ENCODE measurements around the gene RFPL1.
A peak's percentile ranks its signal among the peaks of the same experiment; 100 is the strongest.

The RFPL1 gene

DNA sequence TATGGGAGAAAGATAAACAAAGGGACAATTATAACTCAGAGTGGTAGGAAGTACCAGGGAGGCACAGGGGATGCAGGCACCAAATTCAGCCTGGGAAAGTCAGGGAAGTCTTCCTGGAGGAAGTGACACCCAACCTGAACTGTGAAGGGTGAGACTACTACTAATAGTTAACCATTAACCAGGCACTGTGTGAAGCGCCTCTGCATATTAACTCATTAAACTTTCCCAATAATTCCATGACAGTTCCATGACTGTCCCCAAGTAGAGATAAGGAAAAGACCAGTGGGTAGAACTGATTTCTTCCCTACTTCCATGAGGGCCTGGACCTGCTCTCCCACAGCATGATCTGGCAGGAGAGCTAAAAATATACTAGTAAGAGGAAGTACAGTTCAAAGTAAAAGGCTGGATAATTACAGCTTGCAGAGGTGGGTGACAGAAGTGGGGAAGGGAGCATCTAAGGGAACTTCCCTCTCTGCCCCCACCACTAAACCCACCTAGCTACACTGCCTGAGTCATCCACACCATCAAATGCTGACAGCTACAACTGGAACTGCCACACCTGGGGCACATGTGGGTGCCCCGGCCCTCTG, 45.3 kb upstream of the RFPL1 start:
- TF ChIP-seq, protein P1, sequence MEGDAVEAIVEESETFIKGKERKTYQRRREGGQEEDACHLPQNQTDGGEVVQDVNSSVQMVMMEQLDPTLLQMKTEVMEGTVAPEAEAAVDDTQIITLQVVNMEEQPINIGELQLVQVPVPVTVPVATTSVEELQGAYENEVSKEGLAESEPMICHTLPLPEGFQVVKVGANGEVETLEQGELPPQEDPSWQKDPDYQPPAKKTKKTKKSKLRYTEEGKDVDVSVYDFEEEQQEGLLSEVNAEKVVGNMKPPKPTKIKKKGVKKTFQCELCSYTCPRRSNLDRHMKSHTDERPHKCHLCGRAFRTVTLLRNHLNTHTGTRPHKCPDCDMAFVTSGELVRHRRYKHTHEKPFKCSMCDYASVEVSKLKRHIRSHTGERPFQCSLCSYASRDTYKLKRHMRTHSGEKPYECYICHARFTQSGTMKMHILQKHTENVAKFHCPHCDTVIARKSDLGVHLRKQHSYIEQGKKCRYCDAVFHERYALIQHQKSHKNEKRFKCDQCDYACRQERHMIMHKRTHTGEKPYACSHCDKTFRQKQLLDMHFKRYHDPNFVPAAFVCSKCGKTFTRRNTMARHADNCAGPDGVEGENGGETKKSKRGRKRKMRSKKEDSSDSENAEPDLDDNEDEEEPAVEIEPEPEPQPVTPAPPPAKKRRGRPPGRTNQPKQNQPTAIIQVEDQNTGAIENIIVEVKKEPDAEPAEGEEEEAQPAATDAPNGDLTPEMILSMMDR (IDR thresholded peaks at IDR 0.05; ENCODE audit: low read depth, low read length, poor library complexity, severe bottlenecking): no peak
- no peak for TF ChIP-seq EZH2phosphoT487 (IDR thresholded peaks at IDR 0.05; ENCODE audit: borderline replicate concordance, low read length)
- H3K79me2 ChIP-seq (ENCODE audit: control insufficient read depth, low read length): peaks cover 7% of the 10 kb centered on the region
- H3K9me2 ChIP-seq (replicated peaks; ENCODE audit: control insufficient read depth, low read length): no peaks in the 10 kb centered on the region
- peaks cover 14% of the 10 kb centered on the region for H3K27me3 ChIP-seq (ENCODE audit: control insufficient read depth, low read length)
- H3K27ac ChIP-seq (ENCODE audit: low read depth, low read length): no peak overlapping the region
- peaks cover 20% of the 10 kb centered on the region for H3K4me1 ChIP-seq (ENCODE audit: control insufficient read depth, low read length)
- H3K9me3 ChIP-seq (ENCODE audit: control insufficient read depth, insufficient read depth, low read length): no peaks in the 10 kb centered on the region
- H3K4me2 ChIP-seq (ENCODE audit: low read length): no peak overlapping the region
- H4K20me1 ChIP-seq (ENCODE audit: control insufficient read depth, insufficient read depth, low read depth, low read length): no peaks in the 10 kb centered on the region
- H3K36me3 ChIP-seq (ENCODE audit: control insufficient read depth, low read length): peaks cover 2% of the 10 kb centered on the region; the same call in 1 of the 2 replicates
- no peak overlapping the region for H3K4me3 ChIP-seq (ENCODE audit: low read length)
- H3F3A ChIP-seq (ENCODE audit: control insufficient read depth, insufficient read depth): no peaks in the 10 kb centered on the region

GRCh38 chr22:29394931-29395581, 43.3 kb upstream of the RFPL1 start:
- Histone ChIP-seq H3K27ac (ENCODE audit: low read depth, low read length) (no peak overlapping the region), H3K4me1 (ENCODE audit: control insufficient read depth, low read length) (peaks cover 12% of the 10 kb centered on the region), H3F3A (ENCODE audit: control insufficient read depth, insufficient read depth) (no peaks in the 10 kb centered on the region), H3K79me2 (ENCODE audit: control insufficient read depth, low read length) (no peaks in the 10 kb centered on the region), H3K4me3 (ENCODE audit: low read length) (no peak overlapping the region), H3K9me2 (replicated peaks; ENCODE audit: control insufficient read depth, low read length) (no peaks in the 10 kb centered on the region), H3K36me3 (ENCODE audit: control insufficient read depth, low read length) (no peaks in the 10 kb centered on the region), H4K20me1 (ENCODE audit: control insufficient read depth, insufficient read depth, low read depth, low read length) (no peaks in the 10 kb centered on the region), H3K27me3 (ENCODE audit: control insufficient read depth, low read length) (peaks cover 21% of the 10 kb centered on the region), H3K4me2 (ENCODE audit: low read length) (no peak overlapping the region), H3K9me3 (ENCODE audit: control insufficient read depth, insufficient read depth, low read length) (no peaks in the 10 kb centered on the region)
- TF ChIP-seq EZH2phosphoT487 (IDR thresholded peaks at IDR 0.05; ENCODE audit: borderline replicate concordance, low read length): no peak
- TF ChIP-seq, protein P1 (IDR thresholded peaks at IDR 0.05; ENCODE audit: low read depth, low read length, poor library complexity, severe bottlenecking): peak; percentile 94

DNA sequence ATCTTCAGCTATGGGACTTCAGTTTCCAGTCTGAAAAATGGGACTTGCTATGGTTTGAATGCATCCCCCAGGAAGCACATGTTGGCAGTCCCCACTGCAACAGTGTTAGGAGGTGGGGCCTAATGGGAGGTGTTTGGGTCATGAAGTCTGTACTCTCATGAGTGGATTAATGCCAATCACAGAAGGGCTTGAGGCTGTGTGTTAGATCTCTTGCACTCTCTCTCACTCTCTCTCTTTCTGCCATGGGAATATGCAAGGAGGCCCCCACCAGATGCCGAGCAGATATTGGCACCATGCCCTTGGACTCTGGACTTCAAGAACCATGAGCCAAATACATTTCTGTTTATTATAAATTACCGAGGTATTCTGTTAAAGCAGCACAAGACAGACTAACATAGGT, 42.3 kb upstream of the RFPL1 start:
- Histone ChIP-seq H4K20me1 (ENCODE audit: control insufficient read depth, insufficient read depth, low read depth, low read length) (no peaks in the 10 kb centered on the region), H3K4me3 (ENCODE audit: low read length) (no peak overlapping the region), H3F3A (ENCODE audit: control insufficient read depth, insufficient read depth) (no peaks in the 10 kb centered on the region), H3K27ac (ENCODE audit: low read depth, low read length) (no peak overlapping the region), H3K79me2 (ENCODE audit: control insufficient read depth, low read length) (no peaks in the 10 kb centered on the region), H3K9me3 (ENCODE audit: control insufficient read depth, insufficient read depth, low read length) (no peaks in the 10 kb centered on the region), H3K4me2 (ENCODE audit: low read length) (no peak overlapping the region), H3K4me1 (ENCODE audit: control insufficient read depth, low read length) (peaks cover 12% of the 10 kb centered on the region), H3K27me3 (ENCODE audit: control insufficient read depth, low read length) (peaks cover 26% of the 10 kb centered on the region), H3K9me2 (replicated peaks; ENCODE audit: control insufficient read depth, low read length) (no peaks in the 10 kb centered on the region), H3K36me3 (ENCODE audit: control insufficient read depth, low read length) (no peaks in the 10 kb centered on the region)
- no peak for TF ChIP-seq EZH2phosphoT487 (IDR thresholded peaks at IDR 0.05; ENCODE audit: borderline replicate concordance, low read length)
- TF ChIP-seq, protein P1 (IDR thresholded peaks at IDR 0.05; ENCODE audit: low read depth, low read length, poor library complexity, severe bottlenecking): no peak
